GM12874 (cell line): ENCODE data around the gene LOXL3.

ENCODE experiments used
- TF ChIP-seq, protein P1 (sequence below): IDR thresholded peaks from 2 replicates; pipeline ENCODE4 v1.5.1; 2011; ENCODE audit warnings: low read depth, mild to moderate bottlenecking, control low read depth, low read length, moderate library complexity; ENCODE audit not compliant: insufficient read depth

Gene LOXL3

GRCh38 chr2:74528600-74529356, 25.0 kb downstream of the LOXL3 start:
- TF ChIP-seq, protein P1, sequence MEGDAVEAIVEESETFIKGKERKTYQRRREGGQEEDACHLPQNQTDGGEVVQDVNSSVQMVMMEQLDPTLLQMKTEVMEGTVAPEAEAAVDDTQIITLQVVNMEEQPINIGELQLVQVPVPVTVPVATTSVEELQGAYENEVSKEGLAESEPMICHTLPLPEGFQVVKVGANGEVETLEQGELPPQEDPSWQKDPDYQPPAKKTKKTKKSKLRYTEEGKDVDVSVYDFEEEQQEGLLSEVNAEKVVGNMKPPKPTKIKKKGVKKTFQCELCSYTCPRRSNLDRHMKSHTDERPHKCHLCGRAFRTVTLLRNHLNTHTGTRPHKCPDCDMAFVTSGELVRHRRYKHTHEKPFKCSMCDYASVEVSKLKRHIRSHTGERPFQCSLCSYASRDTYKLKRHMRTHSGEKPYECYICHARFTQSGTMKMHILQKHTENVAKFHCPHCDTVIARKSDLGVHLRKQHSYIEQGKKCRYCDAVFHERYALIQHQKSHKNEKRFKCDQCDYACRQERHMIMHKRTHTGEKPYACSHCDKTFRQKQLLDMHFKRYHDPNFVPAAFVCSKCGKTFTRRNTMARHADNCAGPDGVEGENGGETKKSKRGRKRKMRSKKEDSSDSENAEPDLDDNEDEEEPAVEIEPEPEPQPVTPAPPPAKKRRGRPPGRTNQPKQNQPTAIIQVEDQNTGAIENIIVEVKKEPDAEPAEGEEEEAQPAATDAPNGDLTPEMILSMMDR, result 0 out of 2 replicates have a peak, but pooled peaks have one; percentile 19

DNA sequence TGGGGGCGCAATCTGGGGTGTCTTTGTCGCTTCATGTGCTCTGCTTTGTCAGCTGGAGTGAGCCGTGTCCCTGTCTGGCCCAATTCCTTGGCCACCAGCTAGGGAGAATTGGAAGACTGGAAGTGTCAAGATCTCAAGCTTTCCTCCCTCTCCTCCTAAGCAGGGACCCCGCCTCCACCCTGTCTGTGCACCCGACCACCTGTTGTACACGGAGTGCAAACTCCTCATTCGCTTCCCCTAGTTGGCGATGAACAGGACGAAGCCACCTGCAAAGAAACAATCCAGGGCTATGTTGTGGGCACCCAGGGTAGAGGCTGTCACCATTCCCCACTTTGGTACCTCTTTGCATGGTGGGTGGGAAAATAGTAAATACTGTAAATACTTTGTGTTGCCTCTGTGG, 26.0 kb downstream of the LOXL3 start:
- TF ChIP-seq, protein P1, result no peak

- TF ChIP-seq, protein P1, result no peak
Measured at GRCh38 chr2:74526649-74527230, 27.0 kb downstream of the LOXL3 start.

- TF ChIP-seq, protein P1, result no peak
Measured at GRCh38 chr2:74525717-74526648, 27.8 kb downstream of the LOXL3 start, which contains the start of gene DQX1. TSS of gene DQX1 (minus strand) at chr2:74526231. CDS start at chr2:74525729, 502 bp downstream.

GRCh38 chr2:74524955-74525716, 28.6 kb downstream of the LOXL3 start:
- TF ChIP-seq, protein P1, result no peak

DNA sequence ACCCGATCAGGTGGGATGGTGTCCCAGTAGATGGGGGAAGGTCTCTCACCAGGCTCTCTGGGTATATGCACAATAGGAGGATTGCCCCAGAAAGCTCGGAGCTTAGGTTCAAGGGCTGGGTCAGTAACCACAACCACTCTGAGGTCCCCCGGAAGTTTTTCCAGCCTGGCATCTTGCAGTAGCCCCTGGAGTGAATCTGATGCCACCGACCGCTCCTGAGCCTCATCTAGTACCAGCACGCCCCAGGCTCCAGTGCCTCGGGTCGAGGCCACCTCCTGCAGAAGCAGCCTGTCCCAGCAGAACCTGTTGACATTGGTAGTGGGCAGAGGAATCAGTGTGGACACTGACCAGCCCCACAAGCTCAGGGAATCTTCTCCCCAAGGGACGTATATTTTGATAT, 29.7 kb downstream of the LOXL3 start:
- TF ChIP-seq, protein P1, result no peak
